HG02642 (cell line): ENCODE measurements around the gene COL26A1.
"Not testable (repeated sequence)": the region's sequence is repeated elsewhere in the genome, so short reads cannot be mapped to it uniquely, and the experiment has no call there.

Experiments
- ATAC-seq: cut with Tn5 transposase; IDR thresholded peaks from one replicate; pipeline ENCODE4 v1.9.1; 2021; ENCODE audit warnings: mild to moderate bottlenecking; ENCODE audit not compliant: unreplicated experiment, poor library complexity

COL26A1 gene

DNA sequence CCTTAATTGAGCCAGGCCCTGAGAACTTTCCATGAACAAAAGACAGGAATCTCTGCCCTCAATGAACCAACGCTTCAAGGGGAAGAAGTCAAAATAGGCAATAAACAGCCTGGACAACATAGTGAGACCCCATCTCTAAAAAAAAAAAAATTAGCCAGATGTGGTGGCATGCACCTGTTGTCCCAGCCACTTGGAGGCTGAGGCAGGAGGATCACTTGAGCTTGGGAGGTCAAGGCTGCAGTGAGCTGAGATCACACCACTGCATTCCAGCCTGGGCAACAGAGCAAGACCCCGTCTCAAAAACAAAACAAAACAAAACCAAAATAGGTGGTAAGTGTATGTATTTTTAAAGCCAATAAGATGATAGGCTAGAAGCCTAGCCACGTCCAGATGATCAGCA is 198.6 kb downstream of the COL26A1 start:
- ATAC-seq: not testable (repeated sequence)

GRCh38 chr7:101562531-101563197 is 200.0 kb downstream of the COL26A1 start:
- no peak for ATAC-seq

GRCh38 chr7:101563198-101563901 is 200.7 kb downstream of the COL26A1 start:
- no peak for ATAC-seq

DNA sequence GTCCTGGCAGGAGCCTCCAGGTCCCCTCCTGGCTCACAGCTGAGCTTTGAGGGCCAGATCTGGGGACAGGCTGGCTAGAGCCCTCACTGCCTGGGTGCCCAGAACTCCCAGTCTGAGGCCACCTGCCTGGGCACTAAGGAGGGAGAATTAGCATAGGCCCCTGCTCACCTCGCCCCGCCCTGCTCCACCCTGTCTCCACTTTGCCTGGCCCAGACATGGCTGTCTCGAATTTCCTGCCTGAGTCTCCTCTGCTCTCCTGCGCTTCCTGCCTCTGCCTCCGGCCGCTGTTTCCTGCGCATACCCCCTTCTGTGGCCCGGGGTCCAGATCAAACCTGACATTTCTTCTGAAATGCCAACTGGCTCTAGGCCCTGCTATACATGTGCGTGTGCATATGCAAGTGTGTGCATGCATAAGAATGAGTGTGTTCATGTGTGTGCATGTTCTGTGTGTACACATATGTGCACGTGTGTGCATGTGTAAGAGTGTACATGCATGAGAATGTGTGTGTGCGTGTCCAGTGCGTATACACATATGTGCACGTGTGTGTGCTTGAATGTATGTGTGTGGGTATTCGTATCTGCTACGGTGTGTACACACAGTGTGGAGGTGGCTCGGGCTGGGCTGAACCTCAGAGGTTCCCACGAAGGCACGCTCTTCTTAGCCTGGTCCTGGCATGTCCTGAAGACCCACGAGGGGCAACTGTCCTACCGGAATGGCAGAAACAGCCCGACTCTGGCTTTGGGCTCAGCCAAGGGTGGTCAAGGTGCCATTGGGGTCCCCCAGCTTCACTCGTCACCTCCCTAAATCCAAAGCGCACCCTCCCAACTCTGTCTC is 201.5 kb downstream of the COL26A1 start:
- no peak for ATAC-seq

GRCh38 chr7:101564778-101565211 is 202.1 kb downstream of the COL26A1 start:
- ATAC-seq: no peak

DNA sequence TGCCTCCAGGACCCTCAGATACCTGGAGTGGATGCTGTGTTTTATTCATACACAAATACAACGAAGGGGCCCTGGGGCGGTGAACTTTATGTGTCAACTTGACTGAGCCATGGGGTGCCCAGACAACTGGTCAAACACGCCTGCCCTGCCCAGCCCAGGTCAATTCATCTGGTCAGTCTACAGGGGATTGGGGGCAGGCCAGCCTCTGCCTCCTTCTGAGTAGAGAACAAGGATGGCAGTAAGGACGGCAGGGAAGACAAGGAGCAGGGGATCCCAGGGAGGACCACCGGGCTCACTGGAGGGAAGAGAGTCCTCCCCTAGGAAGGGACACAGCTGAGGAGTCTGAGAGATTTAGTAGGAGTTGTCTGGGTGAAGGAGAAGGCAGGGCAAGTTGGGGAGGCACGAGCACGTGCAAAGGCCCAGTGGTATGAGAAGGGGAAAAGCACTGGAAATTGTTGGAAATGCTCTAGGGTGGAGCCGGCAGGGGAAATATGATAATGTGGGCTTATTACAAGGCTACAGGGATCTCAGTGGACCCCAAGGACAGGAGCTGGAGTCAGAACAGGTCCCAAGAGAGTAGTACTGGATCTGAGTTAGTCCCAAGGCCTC is 203.0 kb downstream of the COL26A1 start:
- ATAC-seq: no peak

- ATAC-seq: no peak
Observed at GRCh38 chr7:101567230-101567629, 204.6 kb downstream of the COL26A1 start.

GRCh38 chr7:101572156-101572555 is 209.5 kb downstream of the COL26A1 start:
- ATAC-seq: no peak

DNA sequence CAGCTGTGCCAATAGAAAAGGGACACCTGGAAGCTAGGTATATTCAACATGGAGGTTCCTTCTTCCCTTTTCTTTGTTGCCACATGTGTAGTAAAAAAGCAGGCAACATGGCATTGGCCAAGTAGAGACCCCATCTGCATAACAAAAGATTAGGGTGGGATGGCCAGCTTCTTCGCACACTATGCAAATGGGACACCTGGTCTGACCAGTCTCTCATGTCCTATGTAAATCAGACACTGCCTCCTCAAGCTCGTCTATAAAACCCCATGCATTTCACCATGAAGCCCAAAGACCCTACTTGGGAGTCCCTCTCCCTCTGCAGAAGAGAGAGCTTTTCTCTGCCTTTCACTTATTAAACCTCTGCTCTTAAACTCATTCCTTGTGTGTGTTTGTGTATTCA is 212.5 kb downstream of the COL26A1 start:
- ATAC-seq: no peak

GRCh38 chr7:101575721-101576120 is 213.0 kb downstream of the COL26A1 start:
- no peak for ATAC-seq

DNA sequence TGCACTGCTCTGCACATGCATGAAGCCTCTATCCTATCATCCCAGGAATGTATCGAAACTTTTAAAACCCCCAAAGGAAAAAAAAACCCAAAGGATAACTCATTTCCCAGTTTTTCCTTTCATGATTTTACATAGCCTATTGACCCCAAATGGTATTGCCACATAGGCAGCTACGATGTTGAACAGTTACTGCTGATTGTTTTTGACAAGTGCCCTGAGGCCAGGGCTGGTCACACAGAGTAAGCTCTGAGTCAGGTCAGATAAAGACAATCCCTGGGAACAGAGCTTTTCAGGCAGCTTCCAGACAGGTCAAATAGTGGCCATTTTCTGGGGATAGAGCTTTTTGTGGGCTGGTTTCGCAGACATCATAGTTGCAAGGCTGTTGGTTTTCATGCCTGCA is 214.3 kb downstream of the COL26A1 start:
- no peak for ATAC-seq

GRCh38 chr7:101578552-101578951 is 215.9 kb downstream of the COL26A1 start:
- ATAC-seq: no peak

GRCh38 chr7:101580596-101580995 is 217.9 kb downstream of the COL26A1 start:
- ATAC-seq: no peak

DNA sequence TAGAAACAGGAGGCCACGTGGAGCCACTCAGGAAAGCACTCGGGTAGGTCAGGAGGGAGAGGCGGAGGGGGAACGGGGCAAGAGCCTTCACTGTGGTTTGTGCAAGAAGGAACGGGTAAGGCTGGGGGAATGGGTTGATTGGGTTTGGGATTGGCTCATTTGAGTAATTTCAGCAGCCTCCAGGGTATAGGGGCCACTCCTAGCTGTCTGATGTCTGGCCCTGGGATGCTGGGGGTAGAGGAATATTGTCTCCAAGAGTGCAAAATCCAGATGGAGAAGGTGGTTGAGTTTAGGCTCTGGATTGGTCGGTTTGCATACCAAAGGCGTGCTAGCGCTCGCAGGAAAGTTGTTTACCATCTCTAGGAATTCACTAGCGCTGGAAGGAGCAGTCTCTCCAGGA is 219.2 kb downstream of the COL26A1 start:
- no peak for ATAC-seq

GRCh38 chr7:101582971-101583370 is 220.3 kb downstream of the COL26A1 start:
- ATAC-seq: no peak

GRCh38 chr7:101586078-101586905 is 223.6 kb downstream of the COL26A1 start:
- no peak for ATAC-seq

DNA sequence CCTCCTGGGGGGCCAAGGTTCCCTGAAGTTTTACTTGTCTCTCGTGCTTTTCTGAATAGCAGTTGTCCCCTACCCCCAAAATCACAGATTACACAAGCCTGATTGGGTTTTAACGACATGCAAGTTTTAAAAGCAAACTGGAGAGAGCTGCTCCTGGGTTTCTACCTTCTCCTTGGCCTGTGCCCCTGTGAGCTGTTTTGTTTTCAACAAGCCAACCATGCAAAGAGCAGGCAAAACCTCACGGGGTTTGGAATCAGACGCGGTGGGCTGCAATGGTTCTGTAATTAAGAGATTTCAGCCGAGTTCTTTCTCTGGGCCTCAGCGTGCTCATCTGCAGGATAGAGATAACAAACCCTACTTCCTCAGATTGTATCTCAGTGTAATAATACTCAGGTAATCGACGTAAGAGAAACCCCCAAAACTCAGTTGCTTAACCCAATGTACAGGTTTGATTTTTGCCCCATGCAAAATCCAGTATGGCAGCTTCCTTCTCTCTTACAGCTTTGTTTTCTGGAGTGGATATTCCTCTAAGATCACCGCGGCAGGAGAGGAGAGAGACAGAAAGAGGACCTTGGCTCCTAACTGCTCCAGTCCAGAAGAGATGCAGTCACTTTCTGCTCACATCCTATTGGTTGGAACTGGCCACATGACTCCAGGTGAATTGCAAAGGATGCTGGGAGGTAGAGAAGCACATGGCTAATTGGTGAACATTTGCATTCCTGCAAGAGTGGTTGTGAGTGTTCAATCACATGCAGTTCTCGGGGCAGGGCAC is 224.4 kb downstream of the COL26A1 start:
- ATAC-seq: no peak

DNA sequence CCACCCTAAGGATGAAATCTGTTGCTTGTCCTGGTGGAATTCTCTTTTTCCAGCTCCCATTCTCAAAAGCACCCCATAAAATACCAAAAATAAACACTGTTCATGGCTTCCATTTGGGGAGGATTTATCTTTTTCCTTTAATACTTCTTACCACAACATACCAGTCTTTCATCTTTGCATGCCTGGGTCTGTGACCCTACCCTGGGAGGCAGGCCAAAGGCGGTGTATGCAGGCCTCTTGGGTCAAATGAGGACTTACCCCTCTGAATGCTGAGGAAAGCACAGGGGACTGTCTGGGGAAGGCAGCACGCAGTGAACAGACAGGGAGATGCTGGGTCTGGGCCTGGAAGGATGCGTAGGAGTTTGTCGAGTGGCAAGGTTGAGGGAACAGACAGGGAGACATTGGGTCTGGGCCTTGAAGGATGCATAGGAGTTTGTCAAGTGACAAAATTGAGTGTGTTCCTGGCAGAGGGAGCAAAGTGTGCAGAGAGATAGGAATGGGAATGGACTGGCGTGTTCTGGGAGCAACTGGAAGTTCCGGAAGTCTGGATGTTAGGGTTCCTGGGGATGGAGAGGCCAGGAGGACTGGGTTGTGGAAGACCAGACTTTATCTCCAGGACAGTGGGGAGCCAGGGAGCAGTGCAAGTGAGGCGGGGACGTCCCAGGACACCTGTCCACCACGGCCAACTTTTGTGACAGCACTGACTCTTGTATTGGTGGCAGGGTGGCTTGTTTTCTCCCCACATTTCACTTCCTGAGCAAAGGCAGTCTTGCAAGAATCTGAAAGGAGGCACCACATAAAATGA is 225.7 kb downstream of the COL26A1 start:
- ATAC-seq: no peak
